ENCODE data around the gene NUDC. TPM values are rescaled to one million over a fixed set of nuclear protein-coding genes. Genes with fewer than 3 reads are reported as not detected.

The NUDC gene
- polyA plus RNA-seq, 1 donor = 67.8 TPM

- peaks cover 18% of the 10 kb centered on the region for H3K4me1 ChIP-seq (ENCODE audit: control insufficient read depth, insufficient read depth, low read length)
- H3K27ac ChIP-seq (ENCODE audit: low read length) = peak within 1 kb of the TSS; percentile 96
- DNase-seq = peak; percentile 85 to 91
- no peaks in the 10 kb centered on the region for H3K27me3 ChIP-seq (ENCODE audit: control insufficient read depth, insufficient read depth, low read length)
- peaks cover 58% of the 10 kb centered on the region for H3K36me3 ChIP-seq (ENCODE audit: control insufficient read depth, insufficient read depth, low read length)
- H3K9me3 ChIP-seq (ENCODE audit: control insufficient read depth, low read depth, low read length) = no peaks in the 10 kb centered on the region
- no CpG with 5 or more reads among the region's 89 CpGs for WGBS (ENCODE audit: insufficient coverage, low lambda C conversion rate)
- H3K4me3 ChIP-seq (ENCODE audit: low read length) = peak within 1 kb of the TSS; percentile 85
Measured at GRCh38 chr1:26889551-26890466, 31.7 kb upstream of the NUDC start, which contains the start of gene GPN2. Gene GPN2 (minus strand): TSS chr1:26890283. CDS start chr1:26890096, 187 bp downstream.

GRCh38 chr1:26890467-26890796 is 31.1 kb upstream of the NUDC start:
- H3K9me3 ChIP-seq (ENCODE audit: control insufficient read depth, low read depth, low read length) = no peaks in the 10 kb centered on the region
- H3K4me3 ChIP-seq (ENCODE audit: low read length) = peak overlapping the region; percentile 85
- WGBS (ENCODE audit: insufficient coverage, low lambda C conversion rate) = no CpG with 5 or more reads among the region's 12 CpGs
- no peaks in the 10 kb centered on the region for H3K27me3 ChIP-seq (ENCODE audit: control insufficient read depth, insufficient read depth, low read length)
- no peak for DNase-seq
- peaks cover 58% of the 10 kb centered on the region for H3K36me3 ChIP-seq (ENCODE audit: control insufficient read depth, insufficient read depth, low read length)
- peaks cover 18% of the 10 kb centered on the region for H3K4me1 ChIP-seq (ENCODE audit: control insufficient read depth, insufficient read depth, low read length)
- H3K27ac ChIP-seq (ENCODE audit: low read length) = peak overlapping the region; percentile 96

- Histone ChIP-seq H3K27me3 (ENCODE audit: control insufficient read depth, insufficient read depth, low read length) (no peaks in the 10 kb centered on the region), H3K4me3 (ENCODE audit: low read length) (no peak overlapping the region), H3K4me1 (ENCODE audit: control insufficient read depth, insufficient read depth, low read length) (peaks cover 20% of the 10 kb centered on the region), H3K9me3 (ENCODE audit: control insufficient read depth, low read depth, low read length) (no peaks in the 10 kb centered on the region), H3K27ac (ENCODE audit: low read length) (no peak overlapping the region), H3K36me3 (ENCODE audit: control insufficient read depth, insufficient read depth, low read length) (peaks cover 54% of the 10 kb centered on the region)
- no peak for DNase-seq
- WGBS (ENCODE audit: insufficient coverage, low lambda C conversion rate) = no CpG with 5 or more reads among the region's 13 CpGs
Measured at GRCh38 chr1:26894263-26894662, 27.3 kb upstream of the NUDC start.

- H3K36me3 ChIP-seq (ENCODE audit: control insufficient read depth, insufficient read depth, low read length) = peaks cover 50% of the 10 kb centered on the region
- no peak for DNase-seq
- no peaks in the 10 kb centered on the region for H3K27me3 ChIP-seq (ENCODE audit: control insufficient read depth, insufficient read depth, low read length)
- peaks cover 12% of the 10 kb centered on the region for H3K4me1 ChIP-seq (ENCODE audit: control insufficient read depth, insufficient read depth, low read length)
- no peak overlapping the region for H3K4me3 ChIP-seq (ENCODE audit: low read length)
- no peaks in the 10 kb centered on the region for H3K9me3 ChIP-seq (ENCODE audit: control insufficient read depth, low read depth, low read length)
- no peak overlapping the region for H3K27ac ChIP-seq (ENCODE audit: low read length)
- WGBS (ENCODE audit: insufficient coverage, low lambda C conversion rate) = no CpG with 5 or more reads among the region's 9 CpGs
Measured at GRCh38 chr1:26897351-26897750, 24.2 kb upstream of the NUDC start.

GRCh38 chr1:26900001-26900814 is 21.3 kb upstream of the NUDC start, which contains the start of gene GPATCH3:
Gene GPATCH3 (minus strand): TSS chr1:26900467. CDS start chr1:26900442, 25 bp downstream.
- Histone ChIP-seq H3K4me3 (ENCODE audit: low read length) (peak within 1 kb of the TSS; percentile 68), H3K4me1 (ENCODE audit: control insufficient read depth, insufficient read depth, low read length) (peaks cover 19% of the 10 kb centered on the region), H3K27me3 (ENCODE audit: control insufficient read depth, insufficient read depth, low read length) (no peaks in the 10 kb centered on the region), H3K27ac (ENCODE audit: low read length) (peak within 1 kb of the TSS; percentile 79), H3K9me3 (ENCODE audit: control insufficient read depth, low read depth, low read length) (no peaks in the 10 kb centered on the region), H3K36me3 (ENCODE audit: control insufficient read depth, insufficient read depth, low read length) (peaks cover 21% of the 10 kb centered on the region)
- peak; percentile 91 to 92 for DNase-seq
- WGBS (ENCODE audit: insufficient coverage, low lambda C conversion rate) = 20% methylated on average over 1 of the region's 50 CpGs

GRCh38 chr1:26900815-26901511 is 20.6 kb upstream of the NUDC start:
- 34% methylated on average over 6 of the region's 18 CpGs for WGBS (ENCODE audit: insufficient coverage, low lambda C conversion rate)
- Histone ChIP-seq H3K27me3 (ENCODE audit: control insufficient read depth, insufficient read depth, low read length) (no peaks in the 10 kb centered on the region), H3K9me3 (ENCODE audit: control insufficient read depth, low read depth, low read length) (no peaks in the 10 kb centered on the region), H3K36me3 (ENCODE audit: control insufficient read depth, insufficient read depth, low read length) (peaks cover 15% of the 10 kb centered on the region), H3K27ac (ENCODE audit: low read length) (peak overlapping the region; percentile 79), H3K4me3 (ENCODE audit: low read length) (peak overlapping the region; percentile 68), H3K4me1 (ENCODE audit: control insufficient read depth, insufficient read depth, low read length) (peaks cover 19% of the 10 kb centered on the region)
- no peak for DNase-seq

GRCh38 chr1:26907071-26907917 is 14.2 kb upstream of the NUDC start:
- Histone ChIP-seq H3K27me3 (ENCODE audit: control insufficient read depth, insufficient read depth, low read length) (no peaks in the 10 kb centered on the region), H3K9me3 (ENCODE audit: control insufficient read depth, low read depth, low read length) (no peaks in the 10 kb centered on the region), H3K4me1 (ENCODE audit: control insufficient read depth, insufficient read depth, low read length) (peaks cover 20% of the 10 kb centered on the region), H3K4me3 (ENCODE audit: low read length) (no peak overlapping the region), H3K36me3 (ENCODE audit: control insufficient read depth, insufficient read depth, low read length) (peaks cover 19% of the 10 kb centered on the region), H3K27ac (ENCODE audit: low read length) (peak overlapping the region; percentile 21)
- peak; percentile 76 to 87 for DNase-seq
- 50% methylated on average over 2 of the region's 6 CpGs for WGBS (ENCODE audit: insufficient coverage, low lambda C conversion rate)

GRCh38 chr1:26909951-26910342 is 11.6 kb upstream of the NUDC start:
- H3K27me3 ChIP-seq (ENCODE audit: control insufficient read depth, insufficient read depth, low read length) = no peaks in the 10 kb centered on the region
- H3K36me3 ChIP-seq (ENCODE audit: control insufficient read depth, insufficient read depth, low read length) = peaks cover 19% of the 10 kb centered on the region
- peak overlapping the region; percentile 61 for H3K27ac ChIP-seq (ENCODE audit: low read length)
- H3K4me3 ChIP-seq (ENCODE audit: low read length) = no peak overlapping the region
- no CpG with 5 or more reads among the region's 3 CpGs for WGBS (ENCODE audit: insufficient coverage, low lambda C conversion rate)
- H3K4me1 ChIP-seq (ENCODE audit: control insufficient read depth, insufficient read depth, low read length) = peaks cover 14% of the 10 kb centered on the region
- no peak for DNase-seq
- H3K9me3 ChIP-seq (ENCODE audit: control insufficient read depth, low read depth, low read length) = no peaks in the 10 kb centered on the region

- DNase-seq = peak; percentile 56 to 75
- Histone ChIP-seq H3K9me3 (ENCODE audit: control insufficient read depth, low read depth, low read length) (no peaks in the 10 kb centered on the region), H3K27me3 (ENCODE audit: control insufficient read depth, insufficient read depth, low read length) (no peaks in the 10 kb centered on the region), H3K27ac (ENCODE audit: low read length) (peak overlapping the region; percentile 95), H3K4me1 (ENCODE audit: control insufficient read depth, insufficient read depth, low read length) (peaks cover 20% of the 10 kb centered on the region), H3K36me3 (ENCODE audit: control insufficient read depth, insufficient read depth, low read length) (peaks cover 19% of the 10 kb centered on the region), H3K4me3 (ENCODE audit: low read length) (peak overlapping the region; percentile 79)
- no CpG with 5 or more reads among the region's 4 CpGs for WGBS (ENCODE audit: insufficient coverage, low lambda C conversion rate)
Measured at GRCh38 chr1:26910343-26911160, 11.0 kb upstream of the NUDC start.

All from large intestine (tissue), 3 donors.